HCT116 (cell line): ENCODE results near the gene AFAP1L2. TPM values are rescaled to one million over a fixed set of nuclear protein-coding genes. Genes with fewer than 3 reads are reported as not detected.

Experiments used
- ATAC-seq: fragments of 200-7000 bp; cut with Tn5 transposase; 2 replicates; pipeline ENCODE4 v1.9.1; 2020; ENCODE audit warnings: mild to moderate bottlenecking, moderate library complexity
- BruUV-seq: library from RNA; stranded (reverse); fragments of 400-500 nt; replicated peaks from 2 replicates; lab custom pipeline; 2021; lab: Mats Ljungman, UMichigan
- CTCF ChIA-PET: fragments of 300-600 bp; sonication (Branson Sonifier 250); formaldehyde crosslinking; loops from one replicate; lab custom pipeline; 2021; ENCODE audit warnings: antibody characterized with exemption; lab: Charles Lee
- POLR2A ChIA-PET: fragments of 300-600, 350-600 bp; sonication (Branson Sonifier 250); formaldehyde crosslinking; loops from one replicate; lab custom pipeline; 2021; ENCODE audit warnings: antibody characterized with exemption; lab: Charles Lee
- RAD21 ChIA-PET, 2 experiments: fragments of 300-600 bp; sonication (Branson Sonifier 250); formaldehyde crosslinking; loops; one replicate each; lab custom pipeline; 2023; ENCODE audit warnings: low total read pairs in 2 of 2; ENCODE audit not compliant: uncharacterized antibody in 2 of 2, unreplicated experiment in 2 of 2, low non-redundant PET in 1 of 2; lab: Charles Lee
- DNase-seq: peaks from one replicate; pipeline ENCODE4 v3.0.0-alpha.2; 2010; ENCODE audit warnings: low read depth, low spot score
- H2AFZ ChIP-seq: fragments of 200-600 bp; shearing (Covaris generic), sonication (generic); 2 replicates; pipeline ENCODE4 v1.6.1; 2017; ENCODE audit warnings: low read depth, mixed run types, mixed read lengths, antibody characterized with exemption, low read length; ENCODE audit not compliant: poor library complexity, severe bottlenecking
- H3K27ac ChIP-seq: 2 replicates; pipeline ENCODE4 v1.5.1; 2012; ENCODE audit warnings: low read depth, low read length
- H3K27me3 ChIP-seq: fragments of 200-600 bp; sonication (generic); 2 replicates; pipeline ENCODE4 v1.6.1; 2016; ENCODE audit warnings: mixed run types, low read length, mixed read lengths; ENCODE audit not compliant: insufficient read depth
- H3K36me3 ChIP-seq, 2 experiments: fragments of 200-500 bp in 1 of 2; fragments of 200-600 bp in 1 of 2; sonication (Bioruptor generic) in 1 of 2; sonication (generic) in 1 of 2; 2 replicates each; pipeline versions ENCODE4 v1.5.1 to v1.6.1; 2014 to 2016; ENCODE audit warnings: low read length in 2 of 2, inconsistent platforms in 1 of 2, mixed read lengths in 1 of 2, mixed run types in 1 of 2; ENCODE audit not compliant: insufficient read depth in 2 of 2, control insufficient read depth in 1 of 2
- H3K4me1 ChIP-seq, 2 experiments: fragments of 200-600 bp in 1 of 2; sonication (generic) in 1 of 2; 2 replicates each; pipeline versions ENCODE4 v1.5.1 to v1.6.1; 2012 to 2017; ENCODE audit warnings: low read length in 2 of 2, inconsistent platforms in 1 of 2, mild to moderate bottlenecking in 1 of 2, mixed read lengths in 1 of 2, mixed run types in 1 of 2, moderate library complexity in 1 of 2; ENCODE audit not compliant: insufficient read depth in 2 of 2, control insufficient read depth in 1 of 2
- H3K4me2 ChIP-seq: fragments of 200-600 bp; sonication (generic); 2 replicates; pipeline ENCODE4 v1.6.1; 2017; ENCODE audit warnings: mixed run types, low read length, mixed read lengths
- H3K4me3 ChIP-seq, 2 experiments: fragments of 200-600 bp in 1 of 2; sonication (generic) in 1 of 2; replicated peaks in 1 of 2; 2 replicates each; pipeline ENCODE4 v1.5.1; 2011 to 2016; ENCODE audit warnings: low read length in 2 of 2, control low read depth in 1 of 2, low read depth in 1 of 2, mild to moderate bottlenecking in 1 of 2, mixed read lengths in 1 of 2, mixed run types in 1 of 2
- H3K79me2 ChIP-seq: fragments of 200-600 bp; sonication (generic); 2 replicates; pipeline ENCODE4 v1.6.1; 2017; ENCODE audit warnings: mild to moderate bottlenecking, mixed run types, low read length, moderate library complexity, mixed read lengths; ENCODE audit not compliant: insufficient read depth
- H3K9ac ChIP-seq: fragments of 200-600 bp; sonication (generic); 2 replicates; pipeline ENCODE4 v1.6.1; 2016; ENCODE audit warnings: low read length, mixed read lengths
- H3K9me2 ChIP-seq: fragments of 200-600 bp; sonication (generic), shearing (Covaris generic); 2 replicates; pipeline ENCODE4 v1.6.1; 2017; ENCODE audit warnings: mixed run types, mild to moderate bottlenecking, moderate library complexity; ENCODE audit not compliant: insufficient read depth
- H3K9me3 ChIP-seq, 2 experiments: fragments of 200-500 bp in 1 of 2; fragments of 200-600 bp in 1 of 2; sonication (Bioruptor generic) in 1 of 2; sonication (generic) in 1 of 2; 2 replicates each; pipeline ENCODE4 v1.6.1; 2014 to 2017; ENCODE audit warnings: low read length in 2 of 2, mixed read lengths in 2 of 2, inconsistent platforms in 1 of 2, low read depth in 1 of 2, mild to moderate bottlenecking in 1 of 2, mixed run types in 1 of 2, moderate library complexity in 1 of 2; ENCODE audit not compliant: control insufficient read depth in 1 of 2, insufficient read depth in 1 of 2
- H4K20me1 ChIP-seq: fragments of 200-600 bp; sonication (generic), shearing (Covaris generic); 2 replicates; pipeline ENCODE4 v1.6.1; 2017; ENCODE audit warnings: mixed run types, mild to moderate bottlenecking, moderate library complexity; ENCODE audit not compliant: insufficient read depth
- CEBPB ChIP-seq: IDR thresholded peaks from 2 replicates; pipeline ENCODE4 v1.6.1; 2012; ENCODE audit warnings: low read depth
- EZH2 ChIP-seq: fragments of 200-600 bp; sonication (generic); IDR thresholded peaks from 2 replicates; pipeline ENCODE4 v1.6.1; 2017; ENCODE audit warnings: antibody characterized with exemption, mixed run types
- FOSL1 ChIP-seq: IDR thresholded peaks from 2 replicates; pipeline ENCODE4 v1.6.1; 2012; ENCODE audit warnings: low read depth
- YY1 ChIP-seq: IDR thresholded peaks from 2 replicates; pipeline ENCODE4 v1.6.1; 2011; ENCODE audit warnings: low read length, low read depth, moderate library complexity, mild to moderate bottlenecking; ENCODE audit not compliant: insufficient replicate concordance; ENCODE audit errors: extremely low read depth
- ZNF274 ChIP-seq: fragments of 200-500 bp; sonication (Bioruptor generic); IDR thresholded peaks from 2 replicates; pipeline ENCODE4 v1.6.1; 2014; ENCODE audit warnings: mild to moderate bottlenecking, low read depth, low read length, inconsistent platforms
- intact Hi-C: fragments of 100-400 bp; cut with micrococcal nuclease; formaldehyde crosslinking; loops from 2 replicates; pipeline ENCODE4 v1.10.0; 2022
- total RNA-seq: library from RNA; stranded (reverse); gene quantifications from one replicate; pipeline ENCODE4 v1.2.1, GENCODE V29; 2021; ENCODE audit not compliant: unreplicated experiment
- TF ChIP-seq, protein P1 (sequence below): IDR thresholded peaks from 2 replicates; pipeline ENCODE4 v1.6.1; 2012
- TF ChIP-seq, protein P2 (sequence below), 3 experiments: fragments of 200-600 bp in 1 of 3; sonication (generic) in 1 of 3; IDR thresholded peaks in 2 of 3; conservative IDR thresholded peaks in 1 of 3; 2 replicates each; pipeline ENCODE4 v1.5.1; 2012 to 2017; ENCODE audit warnings: low read depth in 2 of 3, low read length in 2 of 3, antibody characterized with exemption in 1 of 3, borderline replicate concordance in 1 of 3, control low read depth in 1 of 3, mild to moderate bottlenecking in 1 of 3, mixed read lengths in 1 of 3, mixed run types in 1 of 3, moderate library complexity in 1 of 3; ENCODE audit not compliant: insufficient read depth in 1 of 3

The AFAP1L2 gene
- total RNA-seq, 1 experiment from 2014 or later, result 0.93 TPM

DNA sequence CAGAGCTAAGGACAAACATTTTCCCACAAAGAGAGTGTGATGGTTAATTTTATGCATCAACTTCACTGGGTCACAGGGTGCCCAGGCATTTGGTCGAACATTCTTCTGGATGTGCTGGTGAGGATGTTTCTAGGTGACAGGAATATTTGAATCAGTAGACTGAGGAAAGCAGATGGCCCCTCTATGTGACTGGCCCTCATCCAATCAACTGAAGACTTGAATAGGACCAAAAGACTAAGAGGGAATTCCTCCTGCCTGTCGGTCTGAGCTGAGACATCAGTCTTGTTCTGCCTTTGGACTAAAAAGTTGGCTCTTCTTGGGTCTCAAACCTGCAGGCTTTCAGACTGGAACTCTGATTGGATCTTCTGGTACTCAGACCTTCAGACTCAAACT lies 44.4 kb downstream of the AFAP1L2 start:
- ChIA-PET POLR2A (no interaction called here), CTCF (no interaction called here), RAD21 (no interaction called here)
- H3K4me2 ChIP-seq, result no peak overlapping the region
- intact Hi-C loops, result no loop called here
- no peaks in the 10 kb centered on the region for H3K9me2 ChIP-seq
- no peak overlapping the region for H3K27ac ChIP-seq
- no peaks in the 10 kb centered on the region for H4K20me1 ChIP-seq
- H3K9ac ChIP-seq, result no peak overlapping the region
- ATAC-seq, result no peak
- no peaks in the 10 kb centered on the region for H3K9me3 ChIP-seq
- H3K79me2 ChIP-seq, result no peaks in the 10 kb centered on the region
- no TSS peak for BruUV-seq
- TF ChIP-seq EZH2 (no peak), ZNF274 (no peak), YY1 (no peak), FOSL1 (no peak), CEBPB (no peak)
- TF ChIP-seq, protein P1, sequence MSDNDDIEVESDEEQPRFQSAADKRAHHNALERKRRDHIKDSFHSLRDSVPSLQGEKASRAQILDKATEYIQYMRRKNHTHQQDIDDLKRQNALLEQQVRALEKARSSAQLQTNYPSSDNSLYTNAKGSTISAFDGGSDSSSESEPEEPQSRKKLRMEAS, result no peak
- TF ChIP-seq, protein P2, sequence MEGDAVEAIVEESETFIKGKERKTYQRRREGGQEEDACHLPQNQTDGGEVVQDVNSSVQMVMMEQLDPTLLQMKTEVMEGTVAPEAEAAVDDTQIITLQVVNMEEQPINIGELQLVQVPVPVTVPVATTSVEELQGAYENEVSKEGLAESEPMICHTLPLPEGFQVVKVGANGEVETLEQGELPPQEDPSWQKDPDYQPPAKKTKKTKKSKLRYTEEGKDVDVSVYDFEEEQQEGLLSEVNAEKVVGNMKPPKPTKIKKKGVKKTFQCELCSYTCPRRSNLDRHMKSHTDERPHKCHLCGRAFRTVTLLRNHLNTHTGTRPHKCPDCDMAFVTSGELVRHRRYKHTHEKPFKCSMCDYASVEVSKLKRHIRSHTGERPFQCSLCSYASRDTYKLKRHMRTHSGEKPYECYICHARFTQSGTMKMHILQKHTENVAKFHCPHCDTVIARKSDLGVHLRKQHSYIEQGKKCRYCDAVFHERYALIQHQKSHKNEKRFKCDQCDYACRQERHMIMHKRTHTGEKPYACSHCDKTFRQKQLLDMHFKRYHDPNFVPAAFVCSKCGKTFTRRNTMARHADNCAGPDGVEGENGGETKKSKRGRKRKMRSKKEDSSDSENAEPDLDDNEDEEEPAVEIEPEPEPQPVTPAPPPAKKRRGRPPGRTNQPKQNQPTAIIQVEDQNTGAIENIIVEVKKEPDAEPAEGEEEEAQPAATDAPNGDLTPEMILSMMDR (IDR thresholded peaks at IDR 0.05 in 2 of 3, conservative IDR thresholded peaks at IDR 0.05 in 1 of 3; ENCODE audit: borderline replicate concordance in 1 of 3, insufficient read depth in 1 of 3, low read depth in 2 of 3, low read length in 2 of 3), result no peak
- no peak overlapping the region for H3K4me3 ChIP-seq
- no peak for DNase-seq
- peaks cover 40% of the 10 kb centered on the region for H3K27me3 ChIP-seq
- H3K36me3 ChIP-seq, result no peaks in the 10 kb centered on the region
- H3K4me1 ChIP-seq, result peaks cover 0 to 9% of the 10 kb centered on the region in 2 experiments; a peak in 1 of 4 replicates
- no peak overlapping the region for H2AFZ ChIP-seq
